Activated T-cell treated with anti-CD3 and anti-CD28 coated beads, Interleukin-2, amount 50 U/mL, for 24 hours (primary cell): ENCODE results near the gene PGF.

ENCODE experiments used
- DNase-seq: peaks from one replicate; pipeline ENCODE4 v3.0.0-alpha.2; 2020
- H3K27ac Mint-ChIP-seq: 2 replicates; pipeline ENCODE4 v1.8.0; 2020; ENCODE audit warnings: mild to moderate bottlenecking, mixed read lengths
- H3K27me3 Mint-ChIP-seq: 2 replicates; pipeline ENCODE4 v1.8.0; 2020; ENCODE audit warnings: mixed read lengths
- H3K36me3 Mint-ChIP-seq: 2 replicates; pipeline ENCODE4 v1.8.0; 2020; ENCODE audit warnings: low read depth, mixed read lengths
- H3K4me1 Mint-ChIP-seq: 2 replicates; pipeline ENCODE4 v1.8.0; 2020; ENCODE audit warnings: low read depth, mixed read lengths
- H3K4me3 Mint-ChIP-seq: 2 replicates; pipeline ENCODE4 v1.8.0; 2020; ENCODE audit warnings: mild to moderate bottlenecking, moderate library complexity, mixed read lengths
- H3K9me3 Mint-ChIP-seq: 2 replicates; pipeline ENCODE4 v1.8.0; 2020; ENCODE audit warnings: mixed read lengths

PGF gene

GRCh38 chr14:74954232-74954946 is 1.0 kb downstream of the PGF start:
- H3K4me1 Mint-ChIP-seq = no peaks in the 10 kb centered on the region
- H3K27ac Mint-ChIP-seq = no peak overlapping the region
- H3K9me3 Mint-ChIP-seq = no peaks in the 10 kb centered on the region
- H3K27me3 Mint-ChIP-seq = peaks cover 18% of the 10 kb centered on the region
- H3K4me3 Mint-ChIP-seq = no peak overlapping the region
- no peaks in the 10 kb centered on the region for H3K36me3 Mint-ChIP-seq
- DNase-seq = no peak

- no peak for DNase-seq
- Mint-ChIP-seq H3K27ac (no peak overlapping the region), H3K27me3 (peaks cover 18% of the 10 kb centered on the region), H3K36me3 (no peaks in the 10 kb centered on the region), H3K4me1 (no peaks in the 10 kb centered on the region), H3K9me3 (no peaks in the 10 kb centered on the region), H3K4me3 (no peak overlapping the region)
These were observed 1.7 kb downstream of the PGF start for GRCh38 chr14:74953686-74954085.

- no peak for DNase-seq
- Mint-ChIP-seq H3K36me3 (no peaks in the 10 kb centered on the region), H3K4me1 (no peaks in the 10 kb centered on the region), H3K4me3 (no peak overlapping the region), H3K27ac (no peak overlapping the region), H3K9me3 (no peaks in the 10 kb centered on the region), H3K27me3 (peaks cover 18% of the 10 kb centered on the region)
These were observed 2.5 kb downstream of the PGF start for GRCh38 chr14:74952697-74953484.

- Mint-ChIP-seq H3K4me3 (no peak overlapping the region), H3K27ac (no peak overlapping the region), H3K4me1 (no peaks in the 10 kb centered on the region), H3K36me3 (no peaks in the 10 kb centered on the region), H3K9me3 (no peaks in the 10 kb centered on the region), H3K27me3 (peaks cover 18% of the 10 kb centered on the region)
- DNase-seq = no peak
These were observed 3.2 kb downstream of the PGF start for GRCh38 chr14:74952180-74952665.

GRCh38 chr14:74951443-74952179 is 3.8 kb downstream of the PGF start:
- H3K27ac Mint-ChIP-seq = no peak overlapping the region
- DNase-seq = no peak
- no peaks in the 10 kb centered on the region for H3K36me3 Mint-ChIP-seq
- H3K9me3 Mint-ChIP-seq = no peaks in the 10 kb centered on the region
- H3K27me3 Mint-ChIP-seq = peaks cover 18% of the 10 kb centered on the region
- H3K4me3 Mint-ChIP-seq = no peak overlapping the region
- peaks cover under 1% of the 10 kb centered on the region for H3K4me1 Mint-ChIP-seq

- H3K27ac Mint-ChIP-seq = no peak overlapping the region
- DNase-seq = no peak
- no peak overlapping the region for H3K4me3 Mint-ChIP-seq
- peaks cover 5% of the 10 kb centered on the region for H3K4me1 Mint-ChIP-seq
- peaks cover 12% of the 10 kb centered on the region for H3K27me3 Mint-ChIP-seq
- H3K9me3 Mint-ChIP-seq = no peaks in the 10 kb centered on the region
- no peaks in the 10 kb centered on the region for H3K36me3 Mint-ChIP-seq
These were observed 4.5 kb downstream of the PGF start for GRCh38 chr14:74950795-74951442.

- Mint-ChIP-seq H3K9me3 (no peaks in the 10 kb centered on the region), H3K27me3 (peaks cover 10% of the 10 kb centered on the region), H3K4me3 (no peak overlapping the region), H3K4me1 (peaks cover 5% of the 10 kb centered on the region), H3K27ac (no peak overlapping the region), H3K36me3 (no peaks in the 10 kb centered on the region)
- no peak for DNase-seq
These were observed 5.4 kb downstream of the PGF start for GRCh38 chr14:74949859-74950573.

- DNase-seq = no peak
- Mint-ChIP-seq H3K4me1 (peaks cover 5% of the 10 kb centered on the region), H3K27ac (no peak overlapping the region), H3K9me3 (no peaks in the 10 kb centered on the region), H3K27me3 (peaks cover 8% of the 10 kb centered on the region), H3K36me3 (no peaks in the 10 kb centered on the region), H3K4me3 (no peak overlapping the region)
These were observed 6.2 kb downstream of the PGF start for GRCh38 chr14:74949191-74949601.

GRCh38 chr14:74948228-74949175 is 6.9 kb downstream of the PGF start:
- DNase-seq = no peak
- Mint-ChIP-seq H3K27me3 (peaks cover 3% of the 10 kb centered on the region), H3K27ac (no peak overlapping the region), H3K9me3 (no peaks in the 10 kb centered on the region), H3K4me1 (peaks cover 5% of the 10 kb centered on the region), H3K36me3 (no peaks in the 10 kb centered on the region), H3K4me3 (no peak overlapping the region)

GRCh38 chr14:74947353-74948227 is 7.8 kb downstream of the PGF start:
- DNase-seq = no peak
- Mint-ChIP-seq H3K9me3 (no peaks in the 10 kb centered on the region), H3K4me1 (peaks cover 13% of the 10 kb centered on the region), H3K27ac (no peak overlapping the region), H3K36me3 (no peaks in the 10 kb centered on the region), H3K4me3 (no peak overlapping the region), H3K27me3 (no peaks in the 10 kb centered on the region)

- H3K27me3 Mint-ChIP-seq = no peaks in the 10 kb centered on the region
- H3K4me3 Mint-ChIP-seq = no peak overlapping the region
- H3K36me3 Mint-ChIP-seq = no peaks in the 10 kb centered on the region
- no peak for DNase-seq
- H3K27ac Mint-ChIP-seq = no peak overlapping the region
- H3K9me3 Mint-ChIP-seq = no peaks in the 10 kb centered on the region
- peaks cover 20% of the 10 kb centered on the region for H3K4me1 Mint-ChIP-seq
These were observed 8.6 kb downstream of the PGF start for GRCh38 chr14:74946659-74947281.
